ENCODE measurements around the gene CIZ1. TPM values are rescaled to one million over a fixed set of nuclear protein-coding genes. Genes with fewer than 3 reads are reported as not detected.

The CIZ1 gene
- 64.3 and 68.7 TPM in 2 replicates for total RNA-seq (2013; cell fraction: nucleolus; rRNA removed)
- total RNA-seq (2014; rRNA removed) (24.1 and 27.6 TPM in 2 replicates), total RNA-seq (2014; rRNA removed; fragmentation: Illumina TruSeq; extraction: Trizol) (13.9 and 16.3 TPM in 2 replicates), total RNA-seq (2021) (90.3 and 91.6 TPM in 2 replicates), polyA plus RNA-seq (2011; rRNA removed) (15.8 and 30.3 TPM in 2 replicates), polyA plus RNA-seq (2014; fragmentation: Illumina TruSeq; extraction: Trizol) (43.0 and 58.7 TPM in 2 replicates), polyA plus RNA-seq (2014; fragmentation: Nextera tagmentation; extraction: Ambion mirVana) (1 to 10 TPM; 1.8 to 5.0 TPM), polyA plus RNA-seq (2014; rRNA removed) (40.6 and 49.2 TPM in 2 replicates), polyA plus RNA-seq (2016; fragmentation: Nextera tagmentation; extraction: Ambion mirVana) (10 to 100 TPM; 57.9 to 62.3 TPM), polyA minus RNA-seq (2011; rRNA and poly(A)+ RNA removed) (17.7 and 33.5 TPM in 2 replicates), Bru-seq, nascent RNA (percentile 58 among the genes with signal in this experiment), BruChase-seq, experiment 1, labeled RNA remaining after a 6-hour chase (percentile 74 among the genes with signal in this experiment), BruChase-seq, experiment 2, labeled RNA remaining after a 2-hour chase (percentile 66 among the genes with signal in this experiment)
- polyA plus RNA-seq (2011; ENCODE audit: low read depth): 33.9 TPM
- 33.4 and 34.8 TPM in 2 replicates for polyA plus RNA-seq (2011; cell fraction: cytosol; rRNA removed)
- polyA plus RNA-seq (2011; cell fraction: nucleus; rRNA removed): 88.1 and 100 TPM in 2 replicates
- 59.8 and 65.6 TPM in 2 replicates for polyA plus RNA-seq (2012)
- polyA minus RNA-seq (2011; cell fraction: cytosol; rRNA and poly(A)+ RNA removed): 18.4 and 22.6 TPM in 2 replicates
- polyA minus RNA-seq (2011; cell fraction: nucleus; rRNA and poly(A)+ RNA removed): 10.5 and 18.7 TPM in 2 replicates
- long read RNA-seq, experiment 1, partial matches to known transcripts: 4 of 11 reads
- long read RNA-seq, experiment 1, other reads (novel, unspliced or antisense): 6 of 11 reads
- long read RNA-seq, experiment 2, partial matches to known transcripts: 1 of 1 reads
- long read RNA-seq, experiment 2, other reads (novel, unspliced or antisense): 0 of 1 reads

GRCh38 chr9:128191406-128192046 is at the start of gene CIZ1:
TSS of gene CIZ1 (minus strand) at chr9:128191572. CDS start at chr9:128190857, 715 bp downstream.
- Histone ChIP-seq H3K27me3 (replicated peaks in 1 of 2; ENCODE audit: control insufficient read depth in 2 of 2, insufficient read depth in 2 of 2, low read length in 1 of 2) (no peaks in the 10 kb centered on the region), H3K9ac (ENCODE audit: control insufficient read depth, insufficient read depth, low read length) (peak within 1 kb of the TSS; percentile 88), H3K9me3 (replicated peaks; ENCODE audit: control insufficient read depth, insufficient read depth, low read length) (no peaks in the 10 kb centered on the region), H3K36me3 (ENCODE audit: control insufficient read depth in 2 of 2, insufficient read depth in 2 of 2, low read length in 1 of 2) (no peaks in the 10 kb centered on the region; a peak in 1 of 4 replicates), H3K4me2 (ENCODE audit: control insufficient read depth, insufficient read depth) (peak within 1 kb of the TSS; percentile 98), H3K4me1 (ENCODE audit: control insufficient read depth, insufficient read depth, low read length) (peaks cover 8% of the 10 kb centered on the region), H3K79me2 (ENCODE audit: control insufficient read depth, insufficient read depth, low read length) (peaks cover 3% of the 10 kb centered on the region; the same call in 1 of the 2 replicates), H3K27ac (ENCODE audit: control insufficient read depth, insufficient read depth) (peak within 1 kb of the TSS; percentile 83), H2AFZ (ENCODE audit: control insufficient read depth, low read depth, low read length) (peak within 1 kb of the TSS; percentile 77), H4K20me1 (ENCODE audit: control insufficient read depth, insufficient read depth) (no peaks in the 10 kb centered on the region), H3K4me3 (peak within 1 kb of the TSS; percentile 74)
- peak; percentile 98 for ATAC-seq
- ChIA-PET RAD21 (ENCODE audit: unreplicated experiment) (interaction anchor here (0.9 to 1.7 kb wide), 3 partner anchors 32 to 150 kb away, joined by 3 to 11 read pairs (median 4); partner anchors contain the start of gene BBLN), POLR2A (interaction anchor here (0.6 to 2.7 kb wide), 4 partner anchors 8 to 634 kb away, joined by 3 to 11 read pairs (median 3); no protein-coding TSS in a partner anchor), SMC1A (ENCODE audit: uncharacterized antibody, unreplicated experiment) (interaction anchor here (0.6 kb wide), 1 partner anchor 267 kb away, joined by 3 read pairs; no protein-coding TSS in a partner anchor), CTCF (interaction anchor here (0.7 to 1.8 kb wide), 7 partner anchors 7 to 117 kb away, joined by 3 to 7 read pairs (median 4); partner anchors contain the start of gene DNM1)
- no peak for FAIRE-seq
- no peak for DNase-seq (ENCODE audit: low read depth, low spot score)
- WGBS (ENCODE audit: insufficient coverage, insufficient replicate concordance, low lambda C conversion rate, missing lambda C conversion rate): 2% methylated on average over 44 of the region's 71 CpGs
- intact Hi-C loops (cut with micrococcal nuclease; ENCODE audit: unreplicated experiment): no loop called here
- in situ Hi-C loops (cut with MboI): no loop called here
- no TSS peak for BruUV-seq (replicated peaks)
- TF ChIP-seq USF1 (IDR thresholded peaks at IDR 0.05; ENCODE audit: borderline replicate concordance, extremely low read length, insufficient read depth, low read depth, low read length) (no peak), SUPT20H (IDR thresholded peaks at IDR 0.05; ENCODE audit: borderline replicate concordance, control insufficient read depth, low read depth, low read length) (no peak), SMC3 (IDR thresholded peaks at IDR 0.05; ENCODE audit: borderline replicate concordance, low read length) (no peak), HDAC6 (IDR thresholded peaks at IDR 0.05; ENCODE audit: unreplicated experiment) (no peak), PAX8 (IDR thresholded peaks at IDR 0.05) (no peak), ESRRA (IDR thresholded peaks at IDR 0.05; ENCODE audit: low read length) (no peak), NRF1 (conservative IDR thresholded peaks at IDR 0.05; ENCODE audit: low read depth, low read length) (no peak), IKZF1 (conservative IDR thresholded peaks at IDR 0.05) (peak; percentile 91), MYC (IDR thresholded peaks at IDR 0.05; ENCODE audit: insufficient read depth, insufficient read length, insufficient replicate concordance, low read length, severe bottlenecking) (no peak), ASH2L (IDR thresholded peaks at IDR 0.05; ENCODE audit: borderline replicate concordance, low read depth) (no peak), LARP7 (IDR thresholded peaks at IDR 0.05) (peak; percentile 89; the same call in 1 of the 2 replicates), ATF7 (IDR thresholded peaks at IDR 0.05; ENCODE audit: low read depth) (peak; percentile 67; the same call in 1 of the 2 replicates), IRF4 (IDR thresholded peaks at IDR 0.05; ENCODE audit: low read depth, low read length) (no peak), TAF1 (IDR thresholded peaks at IDR 0.05; ENCODE audit: borderline replicate concordance, low read depth, low read length) (peak; percentile 80), SIN3A (IDR thresholded peaks at IDR 0.05; ENCODE audit: low read depth, low read length) (0 out of 2 replicates have a peak, but pooled peaks have one; percentile 69)
